HepG2 (cell line): ENCODE results near the gene FAAP100. TPM values are rescaled to one million over a fixed set of nuclear protein-coding genes. Genes with fewer than 3 reads are reported as not detected.

Source experiments
- CAMTA2 ChIP-seq: sonication (generic); formaldehyde crosslinking; IDR thresholded peaks from 2 replicates; pipeline ENCODE4 v1.4.0; 2020; ENCODE audit warnings: mild to moderate bottlenecking, missing genetic modification reagents, borderline replicate concordance
- CEBPB ChIP-seq: IDR thresholded peaks from 2 replicates; pipeline ENCODE4 v1.6.1; 2011; ENCODE audit warnings: low read depth, low read length, improper control_type of control experiment, borderline replicate concordance
- IRX3 ChIP-seq: sonication (generic); formaldehyde crosslinking; IDR thresholded peaks from 2 replicates; pipeline ENCODE4 v1.8.1; 2023; ENCODE audit warnings: mild to moderate bottlenecking, low read depth, missing genetic modification reagents, borderline replicate concordance
- KAT7 ChIP-seq: IDR thresholded peaks from 2 replicates; pipeline ENCODE4 v1.6.1; 2018; ENCODE audit warnings: borderline replicate concordance, missing compliant biosample characterization
- KDM6A ChIP-seq: IDR thresholded peaks from 2 replicates; pipeline ENCODE4 v1.6.1; 2016; ENCODE audit warnings: low read depth
- PRMT3 ChIP-seq: sonication (generic); formaldehyde crosslinking; IDR thresholded peaks from 2 replicates; pipeline ENCODE4 v1.8.1; 2022; ENCODE audit warnings: low read depth, mild to moderate bottlenecking, moderate library complexity, missing genetic modification reagents, borderline replicate concordance
- RCOR2 ChIP-seq: IDR thresholded peaks from 2 replicates; pipeline ENCODE4 v1.6.1; 2016; ENCODE audit warnings: missing biosample characterization, missing genetic modification reagents
- SMC3 ChIP-seq: IDR thresholded peaks from 2 replicates; pipeline ENCODE4 v1.6.1; 2011; ENCODE audit warnings: low read length, improper control_type of control experiment
- ZMAT3 ChIP-seq: sonication (generic); formaldehyde crosslinking; conservative IDR thresholded peaks from 2 replicates; pipeline ENCODE4 v1.7.0; 2021; ENCODE audit warnings: missing genetic modification reagents
- ZMYM3 ChIP-seq: sonication (generic); formaldehyde crosslinking; IDR thresholded peaks from 2 replicates; pipeline ENCODE4 v1.5.1; 2020; ENCODE audit warnings: mild to moderate bottlenecking, missing genetic modification reagents
- ZNF354B ChIP-seq: sonication (generic); formaldehyde crosslinking; IDR thresholded peaks from 2 replicates; pipeline ENCODE4 v1.8.0; 2022; ENCODE audit warnings: mild to moderate bottlenecking, missing genetic modification reagents
- ZNF414 ChIP-seq: sonication (generic); formaldehyde crosslinking; IDR thresholded peaks from 2 replicates; pipeline ENCODE4 v1.5.0; 2020; ENCODE audit warnings: missing genetic modification reagents
- ZNF652 ChIP-seq: IDR thresholded peaks from 2 replicates; pipeline ENCODE4 v1.6.1; 2016; ENCODE audit warnings: low read depth, borderline replicate concordance
- ZNF672 ChIP-seq: sonication (generic); formaldehyde crosslinking; IDR thresholded peaks from 2 replicates; pipeline ENCODE4 v1.8.1; 2022; ENCODE audit warnings: missing genetic modification reagents
- ZNF7 ChIP-seq: IDR thresholded peaks from 2 replicates; pipeline ENCODE4 v1.6.1; 2016; ENCODE audit warnings: missing biosample characterization, missing genetic modification reagents
- polyA plus RNA-seq, 8 experiments: library from polyadenylated mRNA; depleted of rRNA in 3 of 8; stranded (reverse) in 7 of 8; unstranded in 1 of 8; fragments of >200 nt; fragmentation: Illumina TruSeq in 4 of 8; extraction: Trizol in 4 of 8; gene quantifications; 2 replicates each; pipeline versions ENCODE4 v1.2.1 to v1.2.3, GENCODE V29; 2011 to 2016; ENCODE audit warnings: low read depth in 4 of 8, missing spikeins in 1 of 8, mixed read lengths in 1 of 8; ENCODE audit not compliant: insufficient read depth in 1 of 8
- total RNA-seq, 5 experiments: library from RNA; depleted of rRNA; stranded (reverse); fragments of >200 nt; fragmentation: Illumina TruSeq; extraction: Trizol; gene quantifications; 2 replicates each; pipeline ENCODE4 v1.2.3, GENCODE V29; 2016; ENCODE audit warnings: low read depth in 1 of 5
- TF ChIP-seq, protein P1 (sequence below): sonication (generic); formaldehyde crosslinking; IDR thresholded peaks from 2 replicates; pipeline ENCODE4 v1.4.0; 2020; ENCODE audit warnings: missing genetic modification reagents, borderline replicate concordance
- TF ChIP-seq, protein P2 (sequence below): IDR thresholded peaks from 2 replicates; pipeline ENCODE4 v1.6.1; 2016; ENCODE audit warnings: low read depth, borderline replicate concordance
- TF ChIP-seq, protein P3 (sequence below): sonication (generic); formaldehyde crosslinking; IDR thresholded peaks from 2 replicates; pipeline ENCODE4 v1.4.0; 2020; ENCODE audit warnings: missing genetic modification reagents, borderline replicate concordance
- TF ChIP-seq, protein P4 (sequence below): sonication (generic); formaldehyde crosslinking; IDR thresholded peaks from 2 replicates; pipeline ENCODE4 v1.5.1; 2020; ENCODE audit warnings: mild to moderate bottlenecking, missing genetic modification reagents, borderline replicate concordance

Gene FAAP100
- total and polyA plus RNA-seq, 2 of the 13 experiments (the other 11 are each of a cell fraction or from before 2014, with no cell fraction given): 7.6 to 20.8 TPM

DNA sequence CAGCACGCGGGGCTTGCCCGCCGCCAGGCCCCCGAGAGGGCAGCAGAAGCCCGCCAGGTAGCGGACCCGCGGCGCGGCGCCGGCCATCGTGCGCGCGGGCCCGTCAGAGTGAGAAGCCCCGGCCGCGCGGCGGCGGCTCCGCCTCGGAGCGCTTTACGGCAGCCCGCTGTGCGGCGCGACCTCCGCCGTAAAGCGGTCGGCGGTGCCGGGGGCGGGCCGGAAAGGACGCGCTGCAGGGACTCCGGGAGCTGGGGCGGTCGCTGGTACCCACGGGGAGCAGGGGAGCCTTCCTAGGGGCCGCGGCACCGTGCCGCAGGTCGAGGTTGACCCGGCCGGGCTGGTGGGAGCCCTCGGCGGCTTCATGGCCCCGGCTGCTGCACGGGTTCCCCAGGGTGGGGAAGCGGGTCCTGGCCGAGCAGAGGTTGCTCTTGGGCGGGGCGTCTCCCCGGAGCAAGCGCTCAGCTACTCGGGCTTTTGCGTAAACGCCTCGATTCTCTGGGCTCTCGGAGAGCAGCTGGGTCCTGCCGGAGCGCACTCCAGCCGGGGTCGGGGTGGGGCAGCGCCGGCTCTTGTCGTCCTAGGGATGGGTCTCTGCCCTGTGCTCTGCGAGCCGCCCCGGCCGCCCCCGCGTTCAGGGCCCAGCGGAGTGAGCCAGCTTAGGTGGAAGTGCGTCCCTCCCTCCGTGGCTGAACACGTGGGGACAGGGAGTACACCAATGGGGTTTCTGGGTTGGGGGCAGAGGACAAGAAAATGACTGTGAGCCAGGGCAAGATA lies at the start of gene FAAP100 (continued):
- TF ChIP-seq KAT7 (CRISPR knock-in tag) (peak; percentile 61; the same call in 1 of the 2 replicates), CAMTA2 (CRISPR knock-in tag) (no peak), ZMYM3 (CRISPR knock-in tag) (no peak), ZNF652 (no peak), ZMAT3 (peak; percentile 58; the same call in 1 of the 2 replicates), ZNF414 (peak; percentile 42; the same call in 1 of the 2 replicates), ZNF354B (CRISPR knock-in tag) (peak; percentile 76; the same call in 1 of the 2 replicates), SMC3 (no peak), ZNF7 (CRISPR knock-in tag) (no peak), PRMT3 (no peak; the same call in 1 of the 2 replicates), RCOR2 (no peak), KDM6A (no peak), IRX3 (CRISPR knock-in tag) (peak; percentile 75), CEBPB (no peak), ZNF672 (CRISPR knock-in tag) (no peak)
- TF ChIP-seq, protein P1, sequence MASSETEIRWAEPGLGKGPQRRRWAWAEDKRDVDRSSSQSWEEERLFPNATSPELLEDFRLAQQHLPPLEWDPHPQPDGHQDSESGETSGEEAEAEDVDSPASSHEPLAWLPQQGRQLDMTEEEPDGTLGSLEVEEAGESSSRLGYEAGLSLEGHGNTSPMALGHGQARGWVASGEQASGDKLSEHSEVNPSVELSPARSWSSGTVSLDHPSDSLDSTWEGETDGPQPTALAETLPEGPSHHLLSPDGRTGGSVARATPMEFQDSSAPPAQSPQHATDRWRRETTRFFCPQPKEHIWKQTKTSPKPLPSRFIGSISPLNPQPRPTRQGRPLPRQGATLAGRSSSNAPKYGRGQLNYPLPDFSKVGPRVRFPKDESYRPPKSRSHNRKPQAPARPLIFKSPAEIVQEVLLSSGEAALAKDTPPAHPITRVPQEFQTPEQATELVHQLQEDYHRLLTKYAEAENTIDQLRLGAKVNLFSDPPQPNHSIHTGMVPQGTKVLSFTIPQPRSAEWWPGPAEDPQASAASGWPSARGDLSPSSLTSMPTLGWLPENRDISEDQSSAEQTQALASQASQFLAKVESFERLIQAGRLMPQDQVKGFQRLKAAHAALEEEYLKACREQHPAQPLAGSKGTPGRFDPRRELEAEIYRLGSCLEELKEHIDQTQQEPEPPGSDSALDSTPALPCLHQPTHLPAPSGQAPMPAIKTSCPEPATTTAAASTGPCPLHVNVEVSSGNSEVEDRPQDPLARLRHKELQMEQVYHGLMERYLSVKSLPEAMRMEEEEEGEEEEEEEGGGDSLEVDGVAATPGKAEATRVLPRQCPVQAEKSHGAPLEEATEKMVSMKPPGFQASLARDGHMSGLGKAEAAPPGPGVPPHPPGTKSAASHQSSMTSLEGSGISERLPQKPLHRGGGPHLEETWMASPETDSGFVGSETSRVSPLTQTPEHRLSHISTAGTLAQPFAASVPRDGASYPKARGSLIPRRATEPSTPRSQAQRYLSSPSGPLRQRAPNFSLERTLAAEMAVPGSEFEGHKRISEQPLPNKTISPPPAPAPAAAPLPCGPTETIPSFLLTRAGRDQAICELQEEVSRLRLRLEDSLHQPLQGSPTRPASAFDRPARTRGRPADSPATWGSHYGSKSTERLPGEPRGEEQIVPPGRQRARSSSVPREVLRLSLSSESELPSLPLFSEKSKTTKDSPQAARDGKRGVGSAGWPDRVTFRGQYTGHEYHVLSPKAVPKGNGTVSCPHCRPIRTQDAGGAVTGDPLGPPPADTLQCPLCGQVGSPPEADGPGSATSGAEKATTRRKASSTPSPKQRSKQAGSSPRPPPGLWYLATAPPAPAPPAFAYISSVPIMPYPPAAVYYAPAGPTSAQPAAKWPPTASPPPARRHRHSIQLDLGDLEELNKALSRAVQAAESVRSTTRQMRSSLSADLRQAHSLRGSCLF (CRISPR knock-in tag): no peak
- TF ChIP-seq, protein P2, sequence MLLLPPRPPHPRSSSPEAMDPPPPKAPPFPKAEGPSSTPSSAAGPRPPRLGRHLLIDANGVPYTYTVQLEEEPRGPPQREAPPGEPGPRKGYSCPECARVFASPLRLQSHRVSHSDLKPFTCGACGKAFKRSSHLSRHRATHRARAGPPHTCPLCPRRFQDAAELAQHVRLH: peak; percentile 75; the same call in 1 of the 2 replicates
- TF ChIP-seq, protein P3, sequence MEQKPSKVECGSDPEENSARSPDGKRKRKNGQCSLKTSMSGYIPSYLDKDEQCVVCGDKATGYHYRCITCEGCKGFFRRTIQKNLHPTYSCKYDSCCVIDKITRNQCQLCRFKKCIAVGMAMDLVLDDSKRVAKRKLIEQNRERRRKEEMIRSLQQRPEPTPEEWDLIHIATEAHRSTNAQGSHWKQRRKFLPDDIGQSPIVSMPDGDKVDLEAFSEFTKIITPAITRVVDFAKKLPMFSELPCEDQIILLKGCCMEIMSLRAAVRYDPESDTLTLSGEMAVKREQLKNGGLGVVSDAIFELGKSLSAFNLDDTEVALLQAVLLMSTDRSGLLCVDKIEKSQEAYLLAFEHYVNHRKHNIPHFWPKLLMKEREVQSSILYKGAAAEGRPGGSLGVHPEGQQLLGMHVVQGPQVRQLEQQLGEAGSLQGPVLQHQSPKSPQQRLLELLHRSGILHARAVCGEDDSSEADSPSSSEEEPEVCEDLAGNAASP (CRISPR knock-in tag): no peak; the same call in 1 of the 2 replicates
- TF ChIP-seq, protein P4, sequence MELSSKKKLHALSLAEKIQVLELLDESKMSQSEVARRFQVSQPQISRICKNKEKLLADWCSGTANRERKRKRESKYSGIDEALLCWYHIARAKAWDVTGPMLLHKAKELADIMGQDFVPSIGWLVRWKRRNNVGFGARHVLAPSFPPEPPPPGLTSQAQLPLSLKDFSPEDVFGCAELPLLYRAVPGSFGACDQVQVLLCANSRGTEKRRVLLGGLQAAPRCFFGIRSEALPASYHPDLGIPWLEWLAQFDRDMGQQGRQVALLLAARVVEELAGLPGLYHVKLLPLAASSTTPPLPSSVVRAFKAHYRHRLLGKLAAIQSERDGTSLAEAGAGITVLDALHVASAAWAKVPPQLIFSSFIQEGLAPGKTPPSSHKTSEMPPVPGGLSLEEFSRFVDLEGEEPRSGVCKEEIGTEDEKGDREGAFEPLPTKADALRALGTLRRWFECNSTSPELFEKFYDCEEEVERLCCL (CRISPR knock-in tag): peak; percentile 41; the same call in 1 of the 2 replicates
